ENCODE results near the gene HTR3D.

Gene HTR3D

GRCh38 chr3:183984749-183985729, 46.5 kb upstream of the HTR3D start:
- H3K27ac ChIP-seq (ENCODE audit: low read depth, low read length): no peak overlapping the region
- no peak for TF ChIP-seq EZH2phosphoT487 (conservative IDR thresholded peaks at IDR 0.05; ENCODE audit: low read length)
- no peak for TF ChIP-seq CTCF (IDR thresholded peaks at IDR 0.05; ENCODE audit: insufficient read depth, low read length, poor library complexity, severe bottlenecking)
- no peak overlapping the region for H3K4me2 ChIP-seq (ENCODE audit: low read depth, low read length, poor library complexity, severe bottlenecking)
- no peak overlapping the region for H3K9ac ChIP-seq (ENCODE audit: low read length)
- H3K79me2 ChIP-seq (ENCODE audit: insufficient read depth, low read length): no peaks in the 10 kb centered on the region
- no peak overlapping the region for H2AFZ ChIP-seq (ENCODE audit: low read depth, low read length, severe bottlenecking)
- no peaks in the 10 kb centered on the region for H3K9me2 ChIP-seq (replicated peaks; ENCODE audit: insufficient read depth, low read length)
- no peaks in the 10 kb centered on the region for H3K36me3 ChIP-seq (ENCODE audit: low read length)
- no peaks in the 10 kb centered on the region for H3F3A ChIP-seq (ENCODE audit: insufficient read depth)
- no peak overlapping the region for H3K4me3 ChIP-seq (ENCODE audit: insufficient read depth, low read length, poor library complexity, severe bottlenecking)
- no peaks in the 10 kb centered on the region for H3K9me3 ChIP-seq (ENCODE audit: insufficient read depth, low read length)
- no peaks in the 10 kb centered on the region for H4K20me1 ChIP-seq (ENCODE audit: low read depth, low read length)
- no peaks in the 10 kb centered on the region for H3K27me3 ChIP-seq (ENCODE audit: low read length)

GRCh38 chr3:183987000-183987600, 44.4 kb upstream of the HTR3D start:
- Histone ChIP-seq H4K20me1 (ENCODE audit: low read depth, low read length) (no peaks in the 10 kb centered on the region), H3K9ac (ENCODE audit: low read length) (no peak overlapping the region), H3K27me3 (ENCODE audit: low read length) (no peaks in the 10 kb centered on the region), H3K36me3 (ENCODE audit: low read length) (no peaks in the 10 kb centered on the region), H3F3A (ENCODE audit: insufficient read depth) (no peaks in the 10 kb centered on the region), H2AFZ (ENCODE audit: low read depth, low read length, severe bottlenecking) (no peak overlapping the region), H3K79me2 (ENCODE audit: insufficient read depth, low read length) (no peaks in the 10 kb centered on the region), H3K4me3 (ENCODE audit: insufficient read depth, low read length, poor library complexity, severe bottlenecking) (no peak overlapping the region), H3K9me2 (replicated peaks; ENCODE audit: insufficient read depth, low read length) (no peaks in the 10 kb centered on the region), H3K27ac (ENCODE audit: low read depth, low read length) (no peak overlapping the region), H3K4me2 (ENCODE audit: low read depth, low read length, poor library complexity, severe bottlenecking) (no peak overlapping the region), H3K9me3 (ENCODE audit: insufficient read depth, low read length) (no peaks in the 10 kb centered on the region)
- TF ChIP-seq CTCF (IDR thresholded peaks at IDR 0.05; ENCODE audit: insufficient read depth, low read length, poor library complexity, severe bottlenecking): no peak
- TF ChIP-seq EZH2phosphoT487 (conservative IDR thresholded peaks at IDR 0.05; ENCODE audit: low read length): no peak

GRCh38 chr3:183988216-183988790, 43.2 kb upstream of the HTR3D start:
- no peaks in the 10 kb centered on the region for H3K9me2 ChIP-seq (replicated peaks; ENCODE audit: insufficient read depth, low read length)
- H3K4me2 ChIP-seq (ENCODE audit: low read depth, low read length, poor library complexity, severe bottlenecking): no peak overlapping the region
- no peaks in the 10 kb centered on the region for H3K36me3 ChIP-seq (ENCODE audit: low read length)
- H3K27ac ChIP-seq (ENCODE audit: low read depth, low read length): no peak overlapping the region
- no peak overlapping the region for H3K9ac ChIP-seq (ENCODE audit: low read length)
- no peak for TF ChIP-seq EZH2phosphoT487 (conservative IDR thresholded peaks at IDR 0.05; ENCODE audit: low read length)
- TF ChIP-seq CTCF (IDR thresholded peaks at IDR 0.05; ENCODE audit: insufficient read depth, low read length, poor library complexity, severe bottlenecking): no peak
- no peak overlapping the region for H2AFZ ChIP-seq (ENCODE audit: low read depth, low read length, severe bottlenecking)
- no peaks in the 10 kb centered on the region for H3K27me3 ChIP-seq (ENCODE audit: low read length)
- no peaks in the 10 kb centered on the region for H3K9me3 ChIP-seq (ENCODE audit: insufficient read depth, low read length)
- no peaks in the 10 kb centered on the region for H3K79me2 ChIP-seq (ENCODE audit: insufficient read depth, low read length)
- no peaks in the 10 kb centered on the region for H4K20me1 ChIP-seq (ENCODE audit: low read depth, low read length)
- no peak overlapping the region for H3K4me3 ChIP-seq (ENCODE audit: insufficient read depth, low read length, poor library complexity, severe bottlenecking)
- H3F3A ChIP-seq (ENCODE audit: insufficient read depth): no peaks in the 10 kb centered on the region

Data from SU-DHL-6 (cell line).